Measurements from ENCODE around the gene PPP2R1B.

PPP2R1B gene

GRCh38 chr11:111698852-111699559 is 67.2 kb downstream of the PPP2R1B start:
- no peak overlapping the region for H3K4me3 ChIP-seq (ENCODE audit: low read length)
- no peak for TF ChIP-seq CTCF (IDR thresholded peaks at IDR 0.05; ENCODE audit: insufficient read depth, low read depth, low read length, missing control alignments)
- no peak for DNase-seq (ENCODE audit: low read depth)

- no peak for TF ChIP-seq CTCF (IDR thresholded peaks at IDR 0.05; ENCODE audit: insufficient read depth, low read depth, low read length, missing control alignments)
Observed at GRCh38 chr11:111697933-111698371, 68.2 kb downstream of the PPP2R1B start.

GRCh38 chr11:111696556-111696955 is 69.6 kb downstream of the PPP2R1B start:
- peak; percentile 42 for DNase-seq (ENCODE audit: low read depth)
- no peak overlapping the region for H3K4me3 ChIP-seq (ENCODE audit: low read length)
- TF ChIP-seq CTCF (IDR thresholded peaks at IDR 0.05; ENCODE audit: insufficient read depth, low read depth, low read length, missing control alignments), result no peak

More at GRCh38 chr11:111697933-111698371, 68.2 kb downstream of the PPP2R1B start:
- no peak for DNase-seq (ENCODE audit: low read depth)
- no peak overlapping the region for H3K4me3 ChIP-seq (ENCODE audit: low read length)

- no peak for TF ChIP-seq CTCF (IDR thresholded peaks at IDR 0.05; ENCODE audit: insufficient read depth, low read depth, low read length, missing control alignments)
- DNase-seq (ENCODE audit: low read depth), result no peak
- no peak overlapping the region for H3K4me3 ChIP-seq (ENCODE audit: low read length)
Observed at GRCh38 chr11:111694851-111695250, 71.3 kb downstream of the PPP2R1B start.

GRCh38 chr11:111693224-111693937 is 72.8 kb downstream of the PPP2R1B start:
- no peak for DNase-seq (ENCODE audit: low read depth)
- no peak overlapping the region for H3K4me3 ChIP-seq (ENCODE audit: low read length)
- no peak for TF ChIP-seq CTCF (IDR thresholded peaks at IDR 0.05; ENCODE audit: insufficient read depth, low read depth, low read length, missing control alignments)

GRCh38 chr11:111691741-111692140 is 74.4 kb downstream of the PPP2R1B start:
- H3K4me3 ChIP-seq (ENCODE audit: low read length), result no peak overlapping the region
- no peak for TF ChIP-seq CTCF (IDR thresholded peaks at IDR 0.05; ENCODE audit: insufficient read depth, low read depth, low read length, missing control alignments)
- no peak for DNase-seq (ENCODE audit: low read depth)
